ENCODE results near the gene SLCO3A1.

The SLCO3A1 gene

DNA sequence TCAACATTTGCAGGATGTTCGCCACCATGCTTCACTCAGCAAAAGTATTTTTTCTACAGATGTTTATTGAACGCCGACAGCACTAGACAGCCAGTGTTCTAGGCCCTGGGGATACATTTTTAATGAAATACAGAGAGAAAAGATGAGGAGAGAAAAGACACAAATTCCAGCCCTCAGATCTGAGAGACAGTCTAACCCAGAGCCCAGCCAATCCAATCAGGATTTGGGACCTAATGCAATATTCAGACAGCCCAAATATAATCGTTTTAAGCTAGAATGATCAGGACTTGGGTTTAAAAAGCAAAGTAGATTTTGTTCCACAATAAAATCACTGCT lies 174.8 kb downstream of the SLCO3A1 start:
- ChIA-PET CTCF (no interaction called here), POLR2A (no interaction called here)
- TF ChIP-seq, protein P1, sequence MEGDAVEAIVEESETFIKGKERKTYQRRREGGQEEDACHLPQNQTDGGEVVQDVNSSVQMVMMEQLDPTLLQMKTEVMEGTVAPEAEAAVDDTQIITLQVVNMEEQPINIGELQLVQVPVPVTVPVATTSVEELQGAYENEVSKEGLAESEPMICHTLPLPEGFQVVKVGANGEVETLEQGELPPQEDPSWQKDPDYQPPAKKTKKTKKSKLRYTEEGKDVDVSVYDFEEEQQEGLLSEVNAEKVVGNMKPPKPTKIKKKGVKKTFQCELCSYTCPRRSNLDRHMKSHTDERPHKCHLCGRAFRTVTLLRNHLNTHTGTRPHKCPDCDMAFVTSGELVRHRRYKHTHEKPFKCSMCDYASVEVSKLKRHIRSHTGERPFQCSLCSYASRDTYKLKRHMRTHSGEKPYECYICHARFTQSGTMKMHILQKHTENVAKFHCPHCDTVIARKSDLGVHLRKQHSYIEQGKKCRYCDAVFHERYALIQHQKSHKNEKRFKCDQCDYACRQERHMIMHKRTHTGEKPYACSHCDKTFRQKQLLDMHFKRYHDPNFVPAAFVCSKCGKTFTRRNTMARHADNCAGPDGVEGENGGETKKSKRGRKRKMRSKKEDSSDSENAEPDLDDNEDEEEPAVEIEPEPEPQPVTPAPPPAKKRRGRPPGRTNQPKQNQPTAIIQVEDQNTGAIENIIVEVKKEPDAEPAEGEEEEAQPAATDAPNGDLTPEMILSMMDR (IDR thresholded peaks at IDR 0.05; ENCODE audit: insufficient read depth, low read length, missing control alignments): no peak
- no peak for DNase-seq (ENCODE audit: low read depth, low spot score)
- no peak overlapping the region for H3K4me3 ChIP-seq (ENCODE audit: low read depth, low read length)

DNA sequence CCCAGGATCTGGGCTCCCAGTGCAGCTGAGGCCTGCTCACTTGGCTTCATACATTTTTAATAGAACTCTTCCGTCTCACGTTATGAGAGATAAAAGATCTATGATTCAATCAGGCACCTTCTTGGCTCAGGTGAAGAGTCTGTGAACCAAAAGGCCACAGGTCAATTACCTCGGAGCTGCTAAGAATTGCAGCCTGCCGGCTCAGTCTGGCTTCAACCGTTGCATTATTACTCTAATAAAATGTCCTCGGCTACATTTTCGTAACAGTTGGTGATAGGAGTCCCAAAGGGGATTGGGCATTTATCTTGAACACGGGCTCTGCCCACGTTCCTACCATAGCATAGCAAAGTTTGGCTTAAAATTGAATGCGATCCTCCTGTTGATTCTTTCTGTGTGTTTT lies 176.3 kb downstream of the SLCO3A1 start:
- H3K4me3 ChIP-seq (ENCODE audit: low read depth, low read length): no peak overlapping the region
- no peak for DNase-seq (ENCODE audit: low read depth, low spot score)
- ChIA-PET POLR2A (no interaction called here), CTCF (no interaction called here)
- TF ChIP-seq, protein P1 (IDR thresholded peaks at IDR 0.05; ENCODE audit: insufficient read depth, low read length, missing control alignments): no peak

DNA sequence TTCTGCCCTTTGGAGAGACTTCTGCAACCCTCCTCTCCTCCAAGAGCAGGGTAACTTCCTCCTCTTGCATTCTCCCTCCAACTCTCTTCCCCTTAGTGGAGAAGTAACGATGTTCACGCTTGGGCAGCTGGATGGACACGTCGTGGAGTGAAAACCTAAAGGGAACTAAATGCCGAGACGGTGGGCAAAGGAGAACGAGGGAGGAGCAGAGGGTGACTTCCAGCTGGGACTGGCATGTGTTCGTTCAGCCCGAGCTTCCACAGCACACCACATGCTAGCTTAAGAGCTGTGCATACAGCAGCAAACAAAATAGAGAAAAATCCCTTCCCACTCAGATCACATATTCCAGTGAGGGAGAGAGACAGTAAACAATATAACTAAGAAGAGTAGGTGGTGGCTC lies 179.8 kb downstream of the SLCO3A1 start:
- CTCF ChIA-PET: no interaction called here
- H3K4me3 ChIP-seq (ENCODE audit: low read depth, low read length): no peak overlapping the region
- TF ChIP-seq, protein P1 (IDR thresholded peaks at IDR 0.05; ENCODE audit: insufficient read depth, low read length, missing control alignments): no peak
- POLR2A ChIA-PET: no interaction called here
- no peak for DNase-seq (ENCODE audit: low read depth, low spot score)

DNA sequence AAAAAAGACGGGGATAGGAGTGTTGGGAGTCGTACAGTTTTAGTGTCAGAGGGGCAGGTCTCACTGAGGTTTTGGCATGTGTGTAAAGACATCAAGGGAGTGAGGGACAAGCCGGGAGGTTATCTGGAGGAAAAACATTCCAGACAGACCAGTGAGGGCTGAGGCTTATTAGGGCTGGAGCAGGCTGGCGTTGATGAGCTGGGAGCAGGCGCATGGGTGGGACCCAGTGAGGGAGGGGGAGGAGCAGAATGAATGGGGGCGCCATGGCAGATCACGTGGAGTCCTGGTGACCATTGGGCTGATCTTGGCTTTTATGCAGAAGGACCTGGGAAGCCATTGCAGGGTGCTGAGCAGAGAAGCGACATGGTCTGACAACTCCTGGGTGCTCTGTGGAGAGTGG lies 180.2 kb downstream of the SLCO3A1 start:
- TF ChIP-seq, protein P1 (IDR thresholded peaks at IDR 0.05; ENCODE audit: insufficient read depth, low read length, missing control alignments): no peak
- ChIA-PET POLR2A (interaction anchor here (0.5 kb wide), 1 partner anchor 430 kb away, joined by 5 read pairs; no protein-coding TSS in a partner anchor), CTCF (no interaction called here)
- no peak for DNase-seq (ENCODE audit: low read depth, low spot score)
- no peak overlapping the region for H3K4me3 ChIP-seq (ENCODE audit: low read depth, low read length)

DNA sequence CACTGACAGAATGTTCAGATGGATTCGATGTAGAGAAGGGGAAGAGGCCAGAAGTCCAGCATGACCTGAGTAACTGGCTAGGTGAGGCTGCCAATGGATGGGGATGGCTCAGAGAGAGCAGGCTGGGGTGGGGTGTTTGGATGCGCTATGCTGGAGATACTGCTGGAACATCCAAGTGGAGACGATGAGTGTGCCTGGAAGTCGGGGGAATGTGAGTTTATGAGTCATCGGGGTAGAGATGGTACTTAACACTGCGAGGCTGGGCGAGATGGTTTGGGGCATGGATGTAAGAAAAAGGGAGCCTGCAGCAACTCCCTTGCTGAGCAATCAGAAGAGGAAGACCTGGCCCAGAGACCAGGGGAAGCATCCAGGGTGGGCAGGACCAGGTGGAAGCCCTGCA lies 180.7 kb downstream of the SLCO3A1 start:
- ChIA-PET POLR2A (interaction anchor here (0.5 kb wide), 1 partner anchor 429 kb away, joined by 5 read pairs; no protein-coding TSS in a partner anchor), CTCF (no interaction called here)
- no peak for DNase-seq (ENCODE audit: low read depth, low spot score)
- TF ChIP-seq, protein P1 (IDR thresholded peaks at IDR 0.05; ENCODE audit: insufficient read depth, low read length, missing control alignments): no peak
- H3K4me3 ChIP-seq (ENCODE audit: low read depth, low read length): no peak overlapping the region

DNA sequence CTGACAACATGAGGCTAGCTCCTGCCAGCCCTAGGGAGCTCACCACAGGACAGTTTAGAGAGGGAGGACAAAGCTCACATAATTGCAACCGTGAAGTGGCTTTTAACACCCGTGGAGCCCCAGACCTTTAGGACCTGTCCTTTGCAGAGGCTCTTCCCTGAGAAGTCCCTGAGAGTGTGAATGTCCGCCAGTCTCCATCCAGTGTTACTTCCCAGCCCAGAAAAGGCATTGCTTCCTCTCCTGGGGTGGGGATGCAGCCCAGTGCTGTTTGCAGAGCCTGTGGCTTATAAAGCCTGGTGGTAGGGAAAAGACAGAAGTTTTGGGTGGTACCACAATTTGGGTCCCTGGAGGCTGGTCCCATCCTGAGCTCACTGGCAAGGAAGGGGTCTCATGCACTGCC lies 182.0 kb downstream of the SLCO3A1 start:
- CTCF ChIA-PET: interaction anchor here (1.0 kb wide), 1 partner anchor 18 kb away, joined by 3 read pairs; no protein-coding TSS in a partner anchor
- no peak overlapping the region for H3K4me3 ChIP-seq (ENCODE audit: low read depth, low read length)
- TF ChIP-seq, protein P1 (IDR thresholded peaks at IDR 0.05; ENCODE audit: insufficient read depth, low read length, missing control alignments): no peak
- no peak for DNase-seq (ENCODE audit: low read depth, low spot score)
- POLR2A ChIA-PET: no interaction called here

Data from AG04449 (cell line).